ENCODE results near the gene KCMF1. TPM values are rescaled to one million over a fixed set of nuclear protein-coding genes. Genes with fewer than 3 reads are reported as not detected.

The KCMF1 gene
- total RNA-seq, 1 donor from 2014 or later = 29.7 TPM

DNA sequence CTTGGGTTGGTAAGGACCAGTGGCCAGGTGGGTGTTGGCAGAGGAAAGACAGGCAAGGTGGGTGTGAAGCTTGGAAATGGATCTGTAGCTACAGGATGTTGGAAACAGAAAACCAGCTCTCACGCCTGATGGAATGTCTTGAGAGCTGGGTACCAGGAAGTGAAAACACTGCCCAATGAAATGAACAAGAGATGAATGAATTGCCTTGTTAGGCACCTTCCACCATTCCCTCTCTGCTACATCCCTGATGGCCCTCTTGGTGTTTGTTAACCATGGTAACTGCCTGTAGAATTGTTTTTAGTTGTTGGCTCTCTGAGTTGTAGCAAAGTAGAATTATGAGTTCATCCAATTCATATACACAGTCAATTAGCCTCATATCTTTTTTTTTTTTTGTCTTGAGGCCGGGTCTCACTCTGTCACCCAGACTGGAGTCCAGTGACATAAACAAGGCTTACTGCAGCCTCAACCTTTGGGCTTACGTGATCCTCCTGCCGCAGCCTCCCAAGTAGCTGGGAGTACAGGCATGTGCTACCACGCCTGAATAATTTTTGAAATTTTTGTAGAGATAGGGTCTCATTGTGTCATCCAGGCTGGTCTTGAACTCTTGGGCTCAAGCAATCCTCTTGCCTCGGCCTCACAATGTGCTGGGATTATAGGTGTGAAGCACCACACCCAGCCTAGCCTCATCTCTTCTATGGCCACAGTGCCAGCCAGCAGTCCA is 9.5 kb downstream of the KCMF1 start:
- no peak for DNase-seq (ENCODE audit: extremely low spot score in 2 of 2)
- H3K27ac ChIP-seq = no peak overlapping the region

DNA sequence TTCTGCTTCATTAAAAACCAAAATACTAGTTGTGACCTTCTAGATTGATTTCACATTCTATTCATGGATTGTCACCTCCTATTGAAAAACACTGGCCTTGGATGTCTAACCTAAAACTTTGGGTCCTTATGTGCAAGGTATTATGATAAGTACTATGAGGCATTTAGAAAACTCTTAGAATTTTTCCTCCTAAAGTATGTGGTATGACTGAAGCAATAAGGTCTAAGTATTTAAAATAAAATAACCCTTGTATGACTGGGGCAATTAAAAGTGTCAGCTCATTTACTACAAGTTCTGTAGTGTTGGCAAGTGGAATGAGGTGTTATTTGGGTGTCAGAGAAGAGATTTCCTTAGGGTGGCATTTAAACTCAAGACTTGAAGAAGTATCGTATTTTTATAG is 15.1 kb downstream of the KCMF1 start:
- TF ChIP-seq POLR2AphosphoS5 (IDR thresholded peaks at IDR 0.05; ENCODE audit: insufficient read depth in 1 of 2, low read depth in 1 of 2) (no peak), POLR2A (IDR thresholded peaks at IDR 0.05) (no peak)
- TF ChIP-seq, protein P1, sequence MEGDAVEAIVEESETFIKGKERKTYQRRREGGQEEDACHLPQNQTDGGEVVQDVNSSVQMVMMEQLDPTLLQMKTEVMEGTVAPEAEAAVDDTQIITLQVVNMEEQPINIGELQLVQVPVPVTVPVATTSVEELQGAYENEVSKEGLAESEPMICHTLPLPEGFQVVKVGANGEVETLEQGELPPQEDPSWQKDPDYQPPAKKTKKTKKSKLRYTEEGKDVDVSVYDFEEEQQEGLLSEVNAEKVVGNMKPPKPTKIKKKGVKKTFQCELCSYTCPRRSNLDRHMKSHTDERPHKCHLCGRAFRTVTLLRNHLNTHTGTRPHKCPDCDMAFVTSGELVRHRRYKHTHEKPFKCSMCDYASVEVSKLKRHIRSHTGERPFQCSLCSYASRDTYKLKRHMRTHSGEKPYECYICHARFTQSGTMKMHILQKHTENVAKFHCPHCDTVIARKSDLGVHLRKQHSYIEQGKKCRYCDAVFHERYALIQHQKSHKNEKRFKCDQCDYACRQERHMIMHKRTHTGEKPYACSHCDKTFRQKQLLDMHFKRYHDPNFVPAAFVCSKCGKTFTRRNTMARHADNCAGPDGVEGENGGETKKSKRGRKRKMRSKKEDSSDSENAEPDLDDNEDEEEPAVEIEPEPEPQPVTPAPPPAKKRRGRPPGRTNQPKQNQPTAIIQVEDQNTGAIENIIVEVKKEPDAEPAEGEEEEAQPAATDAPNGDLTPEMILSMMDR (IDR thresholded peaks at IDR 0.05) = no peak
- Histone ChIP-seq H3K4me1 (peaks cover 81% of the 10 kb centered on the region), H3K9me3 (no peaks in the 10 kb centered on the region), H3K27me3 (no peaks in the 10 kb centered on the region), H3K36me3 (no peaks in the 10 kb centered on the region), H3K4me3 (no peak overlapping the region), H3K27ac (no peak overlapping the region)
- intact Hi-C loops (cut with DNase I) = loop anchor here (5.0 kb wide), 1 partner anchor 211 kb away; no protein-coding TSS in a partner anchor
- no peak for DNase-seq (ENCODE audit: extremely low spot score in 2 of 2)

More for the DNA sequence above, 9.5 kb downstream of the KCMF1 start:
- intact Hi-C loops (cut with DNase I) = no loop called here
- Histone ChIP-seq H3K27me3 (no peaks in the 10 kb centered on the region), H3K36me3 (no peaks in the 10 kb centered on the region), H3K4me1 (peaks cover 77% of the 10 kb centered on the region), H3K9me3 (no peaks in the 10 kb centered on the region), H3K4me3 (no peak overlapping the region)
- TF ChIP-seq POLR2A (IDR thresholded peaks at IDR 0.05) = no peak
- TF ChIP-seq, protein P1 (IDR thresholded peaks at IDR 0.05) = no peak
- no peak for TF ChIP-seq POLR2AphosphoS5 (IDR thresholded peaks at IDR 0.05; ENCODE audit: insufficient read depth in 1 of 2, low read depth in 1 of 2)

DNA sequence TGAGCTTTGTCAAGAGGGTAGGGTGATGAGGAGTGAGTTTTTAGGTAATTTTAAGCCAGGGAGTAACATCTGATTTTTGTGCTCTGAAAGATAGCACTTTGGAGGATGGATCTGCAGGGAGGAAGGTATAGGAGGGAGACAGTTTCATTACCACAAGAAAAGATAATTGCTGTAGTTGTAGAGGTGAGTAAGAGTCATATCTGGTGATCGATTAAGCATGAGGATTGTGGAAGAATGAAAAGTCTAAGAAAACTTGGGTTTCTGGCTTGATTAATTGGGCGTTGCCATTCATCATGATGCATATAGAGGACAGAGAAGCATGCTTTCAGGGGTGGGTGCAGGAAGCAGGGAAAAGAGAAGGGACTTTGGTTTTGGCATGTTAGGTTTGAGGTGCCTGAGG is 18.5 kb downstream of the KCMF1 start:
- intact Hi-C loops (cut with DNase I) = loop anchor here (5.0 kb wide), 1 partner anchor 208 kb away; no protein-coding TSS in a partner anchor
- H3K4me3 ChIP-seq = no peak overlapping the region
- peaks cover 84% of the 10 kb centered on the region for H3K4me1 ChIP-seq
- no peak for TF ChIP-seq POLR2AphosphoS5 (IDR thresholded peaks at IDR 0.05; ENCODE audit: insufficient read depth in 1 of 2, low read depth in 1 of 2)
- TF ChIP-seq, protein P1 (IDR thresholded peaks at IDR 0.05) = no peak
- DNase-seq (ENCODE audit: extremely low spot score in 2 of 2) = no peak
- no peaks in the 10 kb centered on the region for H3K36me3 ChIP-seq
- no peaks in the 10 kb centered on the region for H3K9me3 ChIP-seq
- H3K27me3 ChIP-seq = no peaks in the 10 kb centered on the region
- no peak overlapping the region for H3K27ac ChIP-seq

DNA sequence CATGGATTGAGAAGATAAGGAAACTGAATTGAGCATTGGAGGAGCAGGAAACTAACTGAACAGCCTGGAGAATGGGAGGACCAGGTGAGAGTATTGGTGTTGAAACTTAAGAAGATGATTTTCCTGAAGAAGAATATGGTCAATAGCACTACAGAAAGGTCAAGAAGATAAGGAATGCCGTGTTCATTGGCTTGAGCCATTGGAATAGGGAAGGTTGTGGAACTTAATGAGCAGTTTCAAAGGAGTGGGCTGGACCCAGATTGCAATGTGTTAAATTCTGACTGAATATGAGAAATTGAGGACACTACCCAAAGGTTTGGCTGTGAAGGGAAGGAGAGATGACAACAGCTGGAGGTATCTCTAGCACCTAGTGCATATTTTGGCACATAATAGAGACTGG is 19.0 kb downstream of the KCMF1 start:
- Histone ChIP-seq H3K9me3 (no peaks in the 10 kb centered on the region), H3K4me1 (peaks cover 84% of the 10 kb centered on the region), H3K36me3 (no peaks in the 10 kb centered on the region), H3K27ac (no peak overlapping the region), H3K4me3 (no peak overlapping the region), H3K27me3 (no peaks in the 10 kb centered on the region)
- TF ChIP-seq POLR2A (IDR thresholded peaks at IDR 0.05) (no peak), POLR2AphosphoS5 (IDR thresholded peaks at IDR 0.05; ENCODE audit: insufficient read depth in 1 of 2, low read depth in 1 of 2) (no peak)
- TF ChIP-seq, protein P1 (IDR thresholded peaks at IDR 0.05) = no peak
- DNase-seq (ENCODE audit: extremely low spot score in 2 of 2) = no peak
- intact Hi-C loops (cut with DNase I) = loop anchor here (5.0 kb wide), 1 partner anchor 207 kb away; no protein-coding TSS in a partner anchor
